ENCODE measurements around the gene LSM10.

DNA sequence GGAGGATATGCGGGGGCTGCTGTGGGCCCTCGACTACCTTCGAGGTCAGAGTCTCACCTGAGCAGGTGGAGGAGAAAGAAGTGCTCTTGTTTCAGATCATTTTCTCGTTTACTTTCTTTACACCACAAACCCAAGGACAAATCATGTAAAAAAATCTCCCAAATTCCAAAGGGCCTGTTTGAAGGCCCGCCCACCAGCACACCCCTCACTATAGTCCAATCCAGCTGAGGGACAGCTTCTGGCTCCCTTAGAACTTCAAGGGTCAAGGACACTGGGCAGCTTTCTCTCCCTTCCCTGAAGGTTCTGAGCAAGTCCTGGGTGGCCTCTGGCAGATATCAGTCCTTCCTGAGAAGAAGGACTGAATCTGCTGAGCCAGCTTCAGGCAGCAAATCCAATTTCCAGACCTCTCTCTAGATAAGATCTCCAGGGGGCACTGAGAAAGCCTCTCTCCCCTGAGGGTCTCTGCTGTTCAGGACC lies 17.5 kb downstream of the LSM10 start:
- TF ChIP-seq, protein P1, sequence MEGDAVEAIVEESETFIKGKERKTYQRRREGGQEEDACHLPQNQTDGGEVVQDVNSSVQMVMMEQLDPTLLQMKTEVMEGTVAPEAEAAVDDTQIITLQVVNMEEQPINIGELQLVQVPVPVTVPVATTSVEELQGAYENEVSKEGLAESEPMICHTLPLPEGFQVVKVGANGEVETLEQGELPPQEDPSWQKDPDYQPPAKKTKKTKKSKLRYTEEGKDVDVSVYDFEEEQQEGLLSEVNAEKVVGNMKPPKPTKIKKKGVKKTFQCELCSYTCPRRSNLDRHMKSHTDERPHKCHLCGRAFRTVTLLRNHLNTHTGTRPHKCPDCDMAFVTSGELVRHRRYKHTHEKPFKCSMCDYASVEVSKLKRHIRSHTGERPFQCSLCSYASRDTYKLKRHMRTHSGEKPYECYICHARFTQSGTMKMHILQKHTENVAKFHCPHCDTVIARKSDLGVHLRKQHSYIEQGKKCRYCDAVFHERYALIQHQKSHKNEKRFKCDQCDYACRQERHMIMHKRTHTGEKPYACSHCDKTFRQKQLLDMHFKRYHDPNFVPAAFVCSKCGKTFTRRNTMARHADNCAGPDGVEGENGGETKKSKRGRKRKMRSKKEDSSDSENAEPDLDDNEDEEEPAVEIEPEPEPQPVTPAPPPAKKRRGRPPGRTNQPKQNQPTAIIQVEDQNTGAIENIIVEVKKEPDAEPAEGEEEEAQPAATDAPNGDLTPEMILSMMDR (IDR thresholded peaks at IDR 0.05) = no peak
- TF ChIP-seq POLR2A (IDR thresholded peaks at IDR 0.05) (no peak), POLR2AphosphoS5 (IDR thresholded peaks at IDR 0.05) (no peak), EP300 (IDR thresholded peaks at IDR 0.05) (no peak)

All from sigmoid colon (tissue), 4 donors.